Measurements from ENCODE around the gene SUDS3.

- TF ChIP-seq EZH2phosphoT487 (IDR thresholded peaks at IDR 0.05; ENCODE audit: low read depth) (no peak), CTCF (IDR thresholded peaks at IDR 0.05; ENCODE audit: low read depth, low read length) (no peak)
Measured at GRCh38 chr12:118358612-118359540, 17.5 kb upstream of the SUDS3 start.
